PFSK-1 (cell line): Measurements from ENCODE around the gene VOPP1.

Experiments
- FOXP2 ChIP-seq: optimal IDR thresholded peaks from 2 replicates; pipeline ENCODE3; 2011; ENCODE audit warnings: borderline replicate concordance, control low read depth, inconsistent platforms; ENCODE audit not compliant: insufficient read depth; ENCODE audit errors: extremely low read length, extremely low read depth
- POLR2AphosphoS5 ChIP-seq: IDR thresholded peaks from 2 replicates; pipeline ENCODE4 v1.6.1; 2012; ENCODE audit warnings: low read depth, mild to moderate bottlenecking, control low read depth, low read length, moderate library complexity
- REST ChIP-seq, 2 experiments: IDR thresholded peaks; 2 replicates each; pipeline versions ENCODE4 v1.6.1 to v1.8.0; 2011 to 2012; ENCODE audit warnings: low read depth in 2 of 2, low read length in 2 of 2, control low read depth in 1 of 2, inconsistent platforms in 1 of 2, mild to moderate bottlenecking in 1 of 2, moderate library complexity in 1 of 2; ENCODE audit not compliant: insufficient read depth in 1 of 2
- SIN3A ChIP-seq: IDR thresholded peaks from 2 replicates; pipeline ENCODE4 v1.6.1; 2012; ENCODE audit warnings: mild to moderate bottlenecking, low read length, moderate library complexity, borderline replicate concordance; ENCODE audit not compliant: insufficient read depth
- TAF1 ChIP-seq: IDR thresholded peaks from 2 replicates; pipeline ENCODE4 v1.6.1; 2012; ENCODE audit warnings: low read length, control low read depth, borderline replicate concordance; ENCODE audit not compliant: insufficient read depth

The VOPP1 gene

DNA sequence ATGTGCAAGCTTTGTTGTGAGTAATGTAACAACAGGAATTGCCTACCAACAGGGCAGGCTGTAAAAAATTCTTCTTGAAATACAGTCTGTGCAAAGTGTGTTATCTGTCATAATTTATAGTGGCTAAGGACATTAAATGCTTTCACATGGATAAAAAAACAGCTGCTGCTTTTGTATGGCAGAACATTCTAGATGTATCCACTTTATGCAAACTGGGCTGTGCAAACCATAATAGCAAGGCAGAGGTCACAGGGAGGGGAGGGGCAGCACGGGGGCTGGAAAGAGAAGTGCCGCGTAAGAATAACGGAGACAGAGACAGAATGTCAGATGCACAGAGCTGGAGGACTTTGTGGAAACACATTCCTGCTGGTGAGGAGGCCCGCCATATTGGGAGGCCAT is 86.1 kb downstream of the VOPP1 start:
- TF ChIP-seq POLR2AphosphoS5: no peak
- TF ChIP-seq SIN3A: no peak
- no peak for TF ChIP-seq FOXP2
- TF ChIP-seq REST (IDR thresholded peaks at IDR 0.05; ENCODE audit: insufficient read depth in 1 of 2, low read depth in 2 of 2, low read length in 2 of 2): no peak
- TF ChIP-seq TAF1: no peak

GRCh38 chr7:55485501-55486191 is 86.7 kb downstream of the VOPP1 start:
- TF ChIP-seq SIN3A (no peak), REST (IDR thresholded peaks at IDR 0.05; ENCODE audit: insufficient read depth in 1 of 2, low read depth in 2 of 2, low read length in 2 of 2) (no peak)

GRCh38 chr7:55484834-55485233 is 87.5 kb downstream of the VOPP1 start:
- TF ChIP-seq REST (IDR thresholded peaks at IDR 0.05; ENCODE audit: insufficient read depth in 1 of 2, low read depth in 2 of 2, low read length in 2 of 2) (no peak), TAF1 (no peak), POLR2AphosphoS5 (no peak), SIN3A (no peak), FOXP2 (no peak)

DNA sequence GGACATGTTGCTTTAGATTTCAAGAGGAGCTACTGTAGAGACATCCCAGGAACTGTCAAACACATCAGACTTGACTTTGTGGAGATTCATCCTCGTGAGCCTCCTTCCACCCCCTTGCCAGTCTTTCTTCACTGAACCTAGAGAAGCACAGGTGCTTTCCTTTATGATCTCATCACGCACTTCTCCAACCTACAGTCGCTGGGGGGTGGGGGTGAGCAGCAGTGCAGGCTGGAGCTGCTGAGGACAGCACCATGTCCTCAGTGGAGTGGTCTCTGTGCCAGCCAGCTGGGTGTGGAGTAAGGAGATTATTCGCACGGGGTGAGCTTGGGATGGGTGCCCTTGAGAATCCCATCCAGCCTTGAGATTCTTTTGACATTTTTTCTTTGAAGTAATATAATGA is 88.1 kb downstream of the VOPP1 start:
- no peak for TF ChIP-seq SIN3A
- no peak for TF ChIP-seq POLR2AphosphoS5
- TF ChIP-seq REST (IDR thresholded peaks at IDR 0.05; ENCODE audit: insufficient read depth in 1 of 2, low read depth in 2 of 2, low read length in 2 of 2): no peak
- no peak for TF ChIP-seq FOXP2
- TF ChIP-seq TAF1: no peak

- TF ChIP-seq REST (IDR thresholded peaks at IDR 0.05; ENCODE audit: insufficient read depth in 1 of 2, low read depth in 2 of 2, low read length in 2 of 2): no peak
- no peak for TF ChIP-seq POLR2AphosphoS5
- no peak for TF ChIP-seq SIN3A
- no peak for TF ChIP-seq TAF1
- TF ChIP-seq FOXP2: no peak
Observed at GRCh38 chr7:55483046-55483445, 89.3 kb downstream of the VOPP1 start.
